WTC11 (cell line): ENCODE results near the gene LAMC3. TPM values are rescaled to one million over a fixed set of nuclear protein-coding genes. Genes with fewer than 3 reads are reported as not detected.
A peak's percentile ranks its signal among the peaks of the same experiment; 100 is the strongest.

Source experiments
- ATAC-seq: fragments of 200-7000 bp; cut with Tn5 transposase; 2 replicates; pipeline ENCODE4 v1.10.0; 2021; ENCODE audit warnings: mild to moderate bottlenecking, moderate library complexity
- CTCF ChIA-PET: fragments of 300-600 bp; sonication (Branson Sonifier 250); formaldehyde crosslinking; loops from one replicate; lab custom pipeline; 2021; ENCODE audit warnings: antibody characterized with exemption; lab: Charles Lee
- POLR2A ChIA-PET: fragments of 350-600 bp; sonication (Branson Sonifier 250); formaldehyde crosslinking; loops from one replicate; lab custom pipeline; 2021; ENCODE audit warnings: antibody characterized with exemption; lab: Charles Lee
- DNase-seq: peaks from one replicate; pipeline ENCODE4 v3.0.0; 2021; ENCODE audit warnings: low spot score
- H3K27ac Mint-ChIP-seq: 2 replicates; pipeline ENCODE4 v1.8.0; 2021; ENCODE audit warnings: mixed read lengths
- H3K27me3 Mint-ChIP-seq: 2 replicates; pipeline ENCODE4 v1.8.0; 2021; ENCODE audit warnings: low read depth, mild to moderate bottlenecking, moderate library complexity, mixed read lengths
- H3K36me3 Mint-ChIP-seq: 2 replicates; pipeline ENCODE4 v1.8.0; 2021; ENCODE audit warnings: mixed read lengths
- H3K4me1 Mint-ChIP-seq: 2 replicates; pipeline ENCODE4 v1.8.0; 2022; ENCODE audit warnings: mixed read lengths
- H3K4me3 Mint-ChIP-seq: 2 replicates; pipeline ENCODE4 v1.8.0; 2021; ENCODE audit warnings: mild to moderate bottlenecking, moderate library complexity, mixed read lengths
- H3K9me3 Mint-ChIP-seq: 2 replicates; pipeline ENCODE4 v1.8.0; 2021; ENCODE audit warnings: mixed read lengths
- ATF2 ChIP-seq: sonication (generic); formaldehyde crosslinking; IDR thresholded peaks from 2 replicates; pipeline ENCODE4 v1.8.1; 2022; ENCODE audit warnings: low read depth, missing genetic modification reagents, borderline replicate concordance
- CREM ChIP-seq: sonication (generic); formaldehyde crosslinking; IDR thresholded peaks from 2 replicates; pipeline ENCODE4 v1.8.1; 2022; ENCODE audit warnings: mild to moderate bottlenecking, missing genetic modification reagents, moderate library complexity
- EMX1 ChIP-seq: fragments of 250-450 bp; sonication (Bioruptor Pico); IDR thresholded peaks from 2 replicates; pipeline ENCODE4 v1.8.0; 2021; ENCODE audit warnings: mild to moderate bottlenecking
- FOXJ3 ChIP-seq: sonication (generic); formaldehyde crosslinking; IDR thresholded peaks from 2 replicates; pipeline ENCODE4 v1.9.0; 2021; ENCODE audit warnings: missing genetic modification reagents, mild to moderate bottlenecking, borderline replicate concordance
- GABPB1 ChIP-seq: sonication (generic); formaldehyde crosslinking; IDR thresholded peaks from 2 replicates; pipeline ENCODE4 v1.8.1; 2023; ENCODE audit warnings: mild to moderate bottlenecking, missing genetic modification reagents
- GTF2I ChIP-seq: fragments of 250-450 bp; sonication (Bioruptor Pico); conservative IDR thresholded peaks from 2 replicates; pipeline ENCODE4 v1.4.0; 2021; ENCODE audit warnings: mild to moderate bottlenecking
- HMGXB4 ChIP-seq: sonication (generic); formaldehyde crosslinking; IDR thresholded peaks from 2 replicates; pipeline ENCODE4 v1.8.1; 2023; ENCODE audit warnings: mild to moderate bottlenecking, moderate library complexity, missing genetic modification reagents
- MLX ChIP-seq: sonication (generic); formaldehyde crosslinking; IDR thresholded peaks from 2 replicates; pipeline ENCODE4 v1.8.1; 2023; ENCODE audit warnings: mild to moderate bottlenecking, missing genetic modification reagents, moderate library complexity
- MYBL2 ChIP-seq: sonication (generic); formaldehyde crosslinking; IDR thresholded peaks from 2 replicates; pipeline ENCODE4 v1.8.1; 2023; ENCODE audit warnings: mild to moderate bottlenecking, moderate library complexity, missing genetic modification reagents
- RELA ChIP-seq: sonication (generic); formaldehyde crosslinking; IDR thresholded peaks from 2 replicates; pipeline ENCODE4 v1.8.1; 2022; ENCODE audit warnings: missing genetic modification reagents, mild to moderate bottlenecking, borderline replicate concordance
- SOX15 ChIP-seq: fragments of 250-450 bp; sonication (Bioruptor Pico); IDR thresholded peaks from 2 replicates; pipeline ENCODE4 v1.9.0; 2021; ENCODE audit warnings: mild to moderate bottlenecking
- USF2 ChIP-seq: sonication (generic); formaldehyde crosslinking; IDR thresholded peaks from 2 replicates; pipeline ENCODE4 v1.8.1; 2023; ENCODE audit warnings: mild to moderate bottlenecking, missing genetic modification reagents, moderate library complexity
- ZNF121 ChIP-seq: sonication (generic); formaldehyde crosslinking; IDR thresholded peaks from 2 replicates; pipeline ENCODE4 v1.8.0; 2023; ENCODE audit warnings: missing genetic modification reagents
- ZNF317 ChIP-seq: sonication (generic); formaldehyde crosslinking; IDR thresholded peaks from 2 replicates; pipeline ENCODE4 v1.8.1; 2023; ENCODE audit warnings: low read depth, mild to moderate bottlenecking, moderate library complexity, missing genetic modification reagents, borderline replicate concordance
- ZNF416 ChIP-seq: fragments of 250-450 bp; sonication (Bioruptor Pico); IDR thresholded peaks from 2 replicates; pipeline ENCODE4 v1.9.0; 2021; ENCODE audit warnings: mild to moderate bottlenecking, inconsistent platforms
- ZNF423 ChIP-seq: fragments of 250-450 bp; sonication (Bioruptor Pico); IDR thresholded peaks from 2 replicates; pipeline ENCODE4 v2.1.2; 2022; ENCODE audit warnings: mild to moderate bottlenecking, moderate library complexity
- ZNF425 ChIP-seq: fragments of 250-450 bp; sonication (Bioruptor Pico); conservative IDR thresholded peaks from 2 replicates; pipeline ENCODE4 v1.9.0; 2021; ENCODE audit warnings: mild to moderate bottlenecking
- ZNF671 ChIP-seq: fragments of 250-450 bp; sonication (Bioruptor Pico); IDR thresholded peaks from 2 replicates; pipeline ENCODE4 v1.8.0; 2021; ENCODE audit warnings: mild to moderate bottlenecking
- ZSCAN18 ChIP-seq: fragments of 250-450 bp; sonication (Bioruptor Pico); IDR thresholded peaks from 2 replicates; pipeline ENCODE4 v2.1.2; 2022; ENCODE audit warnings: mild to moderate bottlenecking, moderate library complexity
- total RNA-seq: library from RNA; stranded (reverse); gene quantifications from 3 replicates; pipeline ENCODE4 v1.2.3, GENCODE V29; 2021

LAMC3 gene
- total RNA-seq, 1 experiment from 2014 or later = 50.9 TPM

GRCh38 chr9:130971294-130971849, 37.6 kb upstream of the LAMC3 start:
- Mint-ChIP-seq H3K36me3 (no peaks in the 10 kb centered on the region), H3K27me3 (0 out of 2 replicates have a peak, but pooled peaks cover 2% of the 10 kb centered on the region), H3K4me1 (0 out of 2 replicates have a peak, but pooled peaks cover 4% of the 10 kb centered on the region), H3K9me3 (no peaks in the 10 kb centered on the region), H3K4me3 (no peak overlapping the region), H3K27ac (peak overlapping the region; percentile 2; the same call in 1 of the 2 replicates)
- DNase-seq = no peak
- TF ChIP-seq ZNF425 (CRISPR knock-in tag) = no peak
- no peak for TF ChIP-seq ZNF317
- TF ChIP-seq GABPB1 (CRISPR knock-in tag) = no peak
- TF ChIP-seq MYBL2 (CRISPR knock-in tag) = no peak
- no peak for TF ChIP-seq ATF2 (CRISPR knock-in tag)
- no peak for TF ChIP-seq SOX15 (CRISPR knock-in tag)
- TF ChIP-seq FOXJ3 = no peak
- TF ChIP-seq GTF2I (CRISPR knock-in tag) = no peak
- no peak for TF ChIP-seq CREM (CRISPR knock-in tag)
- no peak for TF ChIP-seq RELA (CRISPR knock-in tag)
- TF ChIP-seq USF2 (CRISPR knock-in tag) = no peak
- no peak for TF ChIP-seq ZNF423 (CRISPR knock-in tag)
- no peak for TF ChIP-seq HMGXB4 (CRISPR knock-in tag)
- no peak for TF ChIP-seq MLX (CRISPR knock-in tag)
- TF ChIP-seq ZNF416 (CRISPR knock-in tag) = no peak
- TF ChIP-seq ZSCAN18 (CRISPR knock-in tag) = no peak
- TF ChIP-seq ZNF121 (CRISPR knock-in tag) = no peak
- no peak for TF ChIP-seq ZNF671
- TF ChIP-seq EMX1 (CRISPR knock-in tag) = no peak
- ATAC-seq = 0 out of 2 replicates have a peak, but pooled peaks have one; percentile 22
- ChIA-PET CTCF (interaction anchor here (1.0 to 4.4 kb wide), 2 partner anchors 27 to 30 kb away, joined by 3 to 31 read pairs; no protein-coding TSS in a partner anchor), POLR2A (no interaction called here)
